ENCODE measurements around the gene DNAH7. TPM values are rescaled to one million over a fixed set of nuclear protein-coding genes. Genes with fewer than 3 reads are reported as not detected.

The DNAH7 gene
- total and polyA plus RNA-seq, 9 of the 15 experiments (the other 6 are each of a cell fraction or from before 2014, with no cell fraction given): 0.03 to 0.42 (median 0.18) TPM

GRCh38 chr2:195819276-195819675 lies 249.4 kb downstream of the DNAH7 start:
- Histone ChIP-seq H3K4me2 (ENCODE audit: insufficient read depth, low read length) (no peak overlapping the region), H3K4me1 (replicated peaks in 1 of 2; ENCODE audit: control insufficient read depth in 2 of 2, insufficient read depth in 2 of 2, low read length in 2 of 2) (no peaks in the 10 kb centered on the region), H2AFZ (ENCODE audit: low read depth, low read length) (no peak overlapping the region), H3K9ac (ENCODE audit: insufficient read depth in 1 of 2, low read depth in 2 of 2, low read length in 2 of 2) (no peak overlapping the region), H3K27me3 (ENCODE audit: control insufficient read depth in 2 of 2, insufficient read depth in 2 of 2, low read length in 2 of 2) (no peaks in the 10 kb centered on the region), H3K36me3 (ENCODE audit: control insufficient read depth, insufficient read depth, low read length) (no peaks in the 10 kb centered on the region), H3K27ac (ENCODE audit: extremely low read depth, low read depth, low read length) (no peak overlapping the region), H4K20me1 (replicated peaks; ENCODE audit: control insufficient read depth, insufficient read depth, low read length) (no peaks in the 10 kb centered on the region), H3K79me2 (ENCODE audit: control insufficient read depth, insufficient read depth, low read length) (no peaks in the 10 kb centered on the region), H3K9me3 (replicated peaks; ENCODE audit: control insufficient read depth, insufficient read depth, low read depth, low read length) (no peaks in the 10 kb centered on the region), H3K9me1 (ENCODE audit: control insufficient read depth, insufficient read depth, low read length) (no peaks in the 10 kb centered on the region), H3K4me3 (no peak overlapping the region)
- WGBS (ENCODE audit: insufficient coverage, low coverage, missing lambda C conversion rate): 9% methylated on average over 1 of the region's 1 CpG
- POLR2A ChIA-PET: no interaction called here
- BruUV-seq (replicated peaks): no TSS peak
- intact Hi-C loops (cut with micrococcal nuclease): no loop called here
- in situ Hi-C loops (cut with MboI): no loop called here
- CTCF ChIA-PET (ENCODE audit: low intra/inter-chr PET ratio): no interaction called here
- no peak for ATAC-seq
- FAIRE-seq: no peak
- no peak for TF ChIP-seq SMAD4 (CRISPR knock-in tag; conservative IDR thresholded peaks at IDR 0.05)
- TF ChIP-seq MBD1 (CRISPR knock-in tag; IDR thresholded peaks at IDR 0.05): no peak
- no peak for TF ChIP-seq NFATC3 (IDR thresholded peaks at IDR 0.05)
- TF ChIP-seq HNRNPUL1 (IDR thresholded peaks at IDR 0.05; ENCODE audit: low read length): no peak
- no peak for TF ChIP-seq ZBTB17 (CRISPR knock-in tag; IDR thresholded peaks at IDR 0.05)
- TF ChIP-seq POU5F1 (IDR thresholded peaks at IDR 0.05; ENCODE audit: borderline replicate concordance, low read depth, low read length, partially characterized antibody): no peak
- no peak for TF ChIP-seq MCM5 (IDR thresholded peaks at IDR 0.05; ENCODE audit: low read depth)
- no peak for TF ChIP-seq CHD1 (IDR thresholded peaks at IDR 0.05; ENCODE audit: low read length)
- TF ChIP-seq PYGO2 (tag; IDR thresholded peaks at IDR 0.05): no peak
- TF ChIP-seq HMGXB4 (CRISPR knock-in tag; IDR thresholded peaks at IDR 0.05): no peak
- TF ChIP-seq MIER1 (IDR thresholded peaks at IDR 0.05; ENCODE audit: low read depth): no peak
- no peak for TF ChIP-seq NONO (IDR thresholded peaks at IDR 0.05; ENCODE audit: low read depth in 2 of 2, low read length in 1 of 2)
- TF ChIP-seq ZKSCAN3 (CRISPR knock-in tag; IDR thresholded peaks at IDR 0.05): no peak
- TF ChIP-seq BCL6 (CRISPR knock-in tag; IDR thresholded peaks at IDR 0.05): no peak
- DNase-seq (ENCODE audit: extremely low read depth in 1 of 4, low spot score in 3 of 4): no peak

Data from K562 (cell line).